HG03439 (cell line): ENCODE data around the gene CELSR2.
"Not testable (repeated sequence)": the region's sequence is repeated elsewhere in the genome, so short reads cannot be mapped to it uniquely, and the experiment has no call there.

Source experiments
- ATAC-seq: cut with Tn5 transposase; IDR thresholded peaks from one replicate; pipeline ENCODE4 v1.9.1; 2021; ENCODE audit warnings: mild to moderate bottlenecking, moderate library complexity; ENCODE audit not compliant: unreplicated experiment

CELSR2 gene

GRCh38 chr1:109298666-109299557, 49.6 kb downstream of the CELSR2 start:
- ATAC-seq = no peak

GRCh38 chr1:109299558-109300343, 50.4 kb downstream of the CELSR2 start:
- no peak for ATAC-seq

- no peak for ATAC-seq
Observed at GRCh38 chr1:109300650-109301151, 51.4 kb downstream of the CELSR2 start.

- ATAC-seq = no peak
Observed at GRCh38 chr1:109301874-109302273, 52.5 kb downstream of the CELSR2 start.

GRCh38 chr1:109304226-109304920, 55.0 kb downstream of the CELSR2 start:
- no peak for ATAC-seq

- ATAC-seq = not testable (repeated sequence)
Observed at GRCh38 chr1:109305991-109306390, 56.7 kb downstream of the CELSR2 start.

GRCh38 chr1:109306832-109307273, 57.5 kb downstream of the CELSR2 start, which contains the start of gene MYBPHL:
TSS of gene MYBPHL (minus strand) at chr1:109307011. CDS start at chr1:109306991, 20 bp downstream.
- no peak for ATAC-seq

- ATAC-seq = no peak
Observed at GRCh38 chr1:109307274-109308021, 58.1 kb downstream of the CELSR2 start.

- no peak for ATAC-seq
Observed at GRCh38 chr1:109309347-109309746, 60.0 kb downstream of the CELSR2 start.

- ATAC-seq = no peak
Observed at GRCh38 chr1:109312246-109312645, 62.9 kb downstream of the CELSR2 start.

- no peak for ATAC-seq
Observed at GRCh38 chr1:109312978-109313775, 63.8 kb downstream of the CELSR2 start.

GRCh38 chr1:109314795-109315194, 65.5 kb downstream of the CELSR2 start:
- ATAC-seq = no peak

GRCh38 chr1:109315288-109315687, 65.9 kb downstream of the CELSR2 start:
- no peak for ATAC-seq

- no peak for ATAC-seq
Observed at GRCh38 chr1:109316506-109316905, 67.2 kb downstream of the CELSR2 start.

- no peak for ATAC-seq
Observed at GRCh38 chr1:109319114-109319513, 69.8 kb downstream of the CELSR2 start.

- ATAC-seq = no peak
Observed at GRCh38 chr1:109322974-109323373, 73.6 kb downstream of the CELSR2 start.
